Tongue (tissue), 2 donors: ENCODE results near the gene SIAH2. TPM values are rescaled to one million over a fixed set of nuclear protein-coding genes. Genes with fewer than 3 reads are reported as not detected.

ENCODE experiments used
- DNase-seq: peaks from one replicate; pipeline ENCODE4 v3.0.0-alpha.2; 2015
- total RNA-seq: library from RNA; depleted of rRNA; stranded (reverse); fragments of >200 nt; gene quantifications from one replicate; pipeline ENCODE4 v1.2.3, GENCODE V29; 2014

The SIAH2 gene
- total RNA-seq, 1 donor from 2014 or later = 32.1 TPM

- no peak for DNase-seq
Observed at GRCh38 chr3:150748684-150749047, 14.3 kb downstream of the SIAH2 start.

GRCh38 chr3:150747886-150748683, 14.9 kb downstream of the SIAH2 start:
- no peak for DNase-seq

GRCh38 chr3:150746791-150747590, 16.0 kb downstream of the SIAH2 start:
- DNase-seq = no peak

GRCh38 chr3:150745832-150746231, 17.1 kb downstream of the SIAH2 start:
- DNase-seq = no peak

GRCh38 chr3:150744919-150745211, 18.1 kb downstream of the SIAH2 start:
- no peak for DNase-seq

- DNase-seq = no peak
Observed at GRCh38 chr3:150744041-150744918, 18.7 kb downstream of the SIAH2 start.

- DNase-seq = no peak
Observed at GRCh38 chr3:150743508-150743907, 19.5 kb downstream of the SIAH2 start.

- DNase-seq = no peak
Observed at GRCh38 chr3:150742679-150743078, 20.3 kb downstream of the SIAH2 start.

GRCh38 chr3:150742141-150742523, 20.8 kb downstream of the SIAH2 start:
- DNase-seq = no peak

- no peak for DNase-seq
Observed at GRCh38 chr3:150741497-150742140, 21.4 kb downstream of the SIAH2 start.

GRCh38 chr3:150740733-150741496, 22.1 kb downstream of the SIAH2 start:
- DNase-seq = no peak

GRCh38 chr3:150739877-150740645, 22.9 kb downstream of the SIAH2 start:
- DNase-seq = no peak

GRCh38 chr3:150739200-150739863, 23.6 kb downstream of the SIAH2 start:
- DNase-seq = no peak

- DNase-seq = no peak
Observed at GRCh38 chr3:150738688-150739087, 24.3 kb downstream of the SIAH2 start.

GRCh38 chr3:150737874-150738679, 24.9 kb downstream of the SIAH2 start:
- DNase-seq = no peak

- no peak for DNase-seq
Observed at GRCh38 chr3:150736903-150737832, 25.8 kb downstream of the SIAH2 start.

GRCh38 chr3:150736316-150736719, 26.7 kb downstream of the SIAH2 start:
- DNase-seq = no peak

GRCh38 chr3:150734795-150735119, 28.2 kb downstream of the SIAH2 start:
- DNase-seq = no peak
